GM23338 (cell line): Measurements from ENCODE around the gene CHIC2. TPM values are rescaled to one million over a fixed set of nuclear protein-coding genes. Genes with fewer than 3 reads are reported as not detected.
"Not testable (repeated sequence)": the region's sequence is repeated elsewhere in the genome, so short reads cannot be mapped to it uniquely, and the experiment has no call there.

Experiments used
- ATAC-seq: fragments of 200-7000 bp; cut with Tn5 transposase; 3 replicates; pipeline ENCODE4 v1.9.1; 2020
- DNase-seq: peaks from one replicate; pipeline ENCODE4 v3.0.0-alpha.2; 2015; ENCODE audit warnings: low spot score
- H2AFZ ChIP-seq: fragments of 200-600 bp; sonication (generic); 2 replicates; pipeline ENCODE4 v1.8.0; 2016; ENCODE audit warnings: antibody characterized with exemption, mild to moderate bottlenecking, moderate library complexity
- H3F3A ChIP-seq: fragments of 200-600 bp; sonication (generic); replicated peaks from 2 replicates; pipeline ENCODE4 v1.8.0; 2017; ENCODE audit warnings: antibody characterized with exemption, mixed run types, low read depth
- H3K27ac ChIP-seq: fragments of 200-600 bp; sonication (generic); 2 replicates; pipeline ENCODE4 v1.6.1; 2016; ENCODE audit warnings: low read depth
- H3K27me3 ChIP-seq: fragments of 200-600 bp; sonication (generic); 2 replicates; pipeline ENCODE4 v1.8.0; 2016; ENCODE audit warnings: mild to moderate bottlenecking, mixed run types, moderate library complexity; ENCODE audit not compliant: insufficient read depth
- H3K36me3 ChIP-seq: fragments of 200-600 bp; sonication (generic); 2 replicates; pipeline ENCODE4 v1.8.0; 2016; ENCODE audit warnings: mild to moderate bottlenecking; ENCODE audit not compliant: insufficient read depth
- H3K4me1 ChIP-seq: fragments of 200-600 bp; sonication (generic); 2 replicates; pipeline ENCODE4 v1.8.0; 2016; ENCODE audit warnings: mild to moderate bottlenecking, moderate library complexity; ENCODE audit not compliant: insufficient read depth
- H3K4me2 ChIP-seq: fragments of 200-600 bp; sonication (generic); 2 replicates; pipeline ENCODE4 v1.7.1; 2017; ENCODE audit warnings: mixed run types
- H3K4me3 ChIP-seq: fragments of 200-600 bp; sonication (generic); 2 replicates; pipeline ENCODE4 v1.6.1; 2016; ENCODE audit warnings: mixed run types
- H3K79me2 ChIP-seq: fragments of 200-600 bp; sonication (generic); replicated peaks from 2 replicates; pipeline ENCODE4 v1.8.0; 2017; ENCODE audit warnings: mild to moderate bottlenecking; ENCODE audit not compliant: insufficient read depth
- H3K9me2 ChIP-seq: fragments of 200-600 bp; sonication (generic); 2 replicates; pipeline ENCODE4 v1.8.0; 2017; ENCODE audit not compliant: insufficient read depth
- H4K20me1 ChIP-seq: fragments of 200-600 bp; sonication (generic); replicated peaks from 2 replicates; pipeline ENCODE4 v1.8.0; 2017; ENCODE audit warnings: mild to moderate bottlenecking; ENCODE audit not compliant: insufficient read depth
- H3K27ac Mint-ChIP-seq: 2 replicates; pipeline ENCODE4 v1.8.0; 2020; ENCODE audit warnings: inconsistent platforms, mild to moderate bottlenecking, moderate library complexity, mixed read lengths
- H3K27me3 Mint-ChIP-seq: 3 replicates; pipeline ENCODE4 v1.8.0; 2022; ENCODE audit warnings: low read depth, mild to moderate bottlenecking, moderate library complexity, mixed read lengths, inconsistent platforms; ENCODE audit not compliant: insufficient read depth, poor library complexity
- H3K36me3 Mint-ChIP-seq: 3 replicates; pipeline ENCODE4 v1.8.0; 2021; ENCODE audit warnings: low read depth, mild to moderate bottlenecking, inconsistent platforms, moderate library complexity, mixed read lengths
- H3K4me1 Mint-ChIP-seq: 3 replicates; pipeline ENCODE4 v1.8.0; 2020; ENCODE audit warnings: mild to moderate bottlenecking, inconsistent platforms, mixed read lengths
- H3K4me3 Mint-ChIP-seq: 3 replicates; pipeline ENCODE4 v1.8.0; 2021; ENCODE audit warnings: moderate library complexity, mild to moderate bottlenecking, inconsistent platforms, mixed read lengths
- H3K9me3 Mint-ChIP-seq: 3 replicates; pipeline ENCODE4 v1.8.0; 2020; ENCODE audit warnings: moderate library complexity, mild to moderate bottlenecking, inconsistent platforms, mixed read lengths
- EZH2phosphoT487 ChIP-seq: fragments of 200-600 bp; sonication (generic); IDR thresholded peaks from one replicate; pipeline ENCODE4 v1.8.1; 2018; ENCODE audit warnings: antibody characterized with exemption; ENCODE audit not compliant: unreplicated experiment
- JUNB ChIP-seq: IDR thresholded peaks from one replicate; pipeline ENCODE4 v1.6.1; 2016; ENCODE audit warnings: antibody characterized with exemption; ENCODE audit not compliant: unreplicated experiment
- NANOG ChIP-seq: IDR thresholded peaks from 2 replicates; pipeline ENCODE4 v1.6.1; 2016; ENCODE audit warnings: antibody characterized with exemption, borderline replicate concordance
- REST ChIP-seq: IDR thresholded peaks from one replicate; pipeline ENCODE4 v1.6.1; 2018; ENCODE audit warnings: antibody characterized with exemption; ENCODE audit not compliant: unreplicated experiment
- STAT1 ChIP-seq: IDR thresholded peaks from one replicate; pipeline ENCODE4 v1.6.1; 2016; ENCODE audit warnings: antibody characterized with exemption; ENCODE audit not compliant: unreplicated experiment
- ZNF331 ChIP-seq: fragments of 250-450 bp; sonication (Bioruptor Pico); IDR thresholded peaks from 2 replicates; pipeline ENCODE4 v1.5.0; 2020; ENCODE audit warnings: low read depth, mild to moderate bottlenecking, moderate library complexity
- polyA plus RNA-seq: library from polyadenylated mRNA; unstranded; fragments of >200 nt; fragmentation: Nextera tagmentation; extraction: Ambion mirVana; gene quantifications from 2 replicates; pipeline ENCODE4 v1.2.1, GENCODE V29; 2016
- total RNA-seq: library from RNA; depleted of rRNA; stranded (reverse); fragments of >200 nt; shearing (Covaris generic); gene quantifications from 2 replicates; pipeline ENCODE4 v1.2.3, GENCODE V29; 2014
- TF ChIP-seq, protein P1 (sequence below), 2 experiments: fragments of 200-600 bp in 1 of 2; sonication (generic) in 1 of 2; conservative IDR thresholded peaks; 2 replicates each; pipeline versions ENCODE4 v1.5.1 to v1.6.1; 2016 to 2017; ENCODE audit warnings: antibody characterized with exemption in 2 of 2, low read depth in 2 of 2, mild to moderate bottlenecking in 2 of 2, moderate library complexity in 1 of 2
- TF ChIP-seq, protein P2 (sequence below): IDR thresholded peaks from 2 replicates; pipeline ENCODE4 v1.6.1; 2016; ENCODE audit warnings: antibody characterized with exemption

Gene CHIC2
- total and polyA plus RNA-seq, 2 experiments from 2014 or later = 17.2 to 18.3 TPM

DNA sequence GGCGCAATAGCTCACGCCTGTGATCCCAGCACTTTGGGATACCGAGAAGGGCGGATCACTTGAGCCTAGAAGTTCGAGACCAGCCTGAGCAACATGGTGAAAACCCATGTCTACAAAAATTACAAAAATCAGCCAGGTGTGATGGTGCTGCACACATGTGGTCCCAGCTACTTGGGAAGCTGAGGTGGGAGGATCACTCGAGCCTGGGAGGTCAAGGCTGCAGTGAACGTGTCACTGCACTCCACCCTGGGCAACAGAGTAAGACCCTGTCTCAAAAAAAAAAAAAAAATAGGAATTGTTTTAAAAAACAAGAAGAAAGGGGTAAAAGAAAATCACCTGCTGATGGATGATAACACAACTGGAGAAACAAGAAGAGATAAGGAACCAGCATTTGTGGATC is 38.8 kb downstream of the CHIC2 start (continued):
- no peak for TF ChIP-seq REST
- TF ChIP-seq NANOG = no peak
- TF ChIP-seq, protein P1, sequence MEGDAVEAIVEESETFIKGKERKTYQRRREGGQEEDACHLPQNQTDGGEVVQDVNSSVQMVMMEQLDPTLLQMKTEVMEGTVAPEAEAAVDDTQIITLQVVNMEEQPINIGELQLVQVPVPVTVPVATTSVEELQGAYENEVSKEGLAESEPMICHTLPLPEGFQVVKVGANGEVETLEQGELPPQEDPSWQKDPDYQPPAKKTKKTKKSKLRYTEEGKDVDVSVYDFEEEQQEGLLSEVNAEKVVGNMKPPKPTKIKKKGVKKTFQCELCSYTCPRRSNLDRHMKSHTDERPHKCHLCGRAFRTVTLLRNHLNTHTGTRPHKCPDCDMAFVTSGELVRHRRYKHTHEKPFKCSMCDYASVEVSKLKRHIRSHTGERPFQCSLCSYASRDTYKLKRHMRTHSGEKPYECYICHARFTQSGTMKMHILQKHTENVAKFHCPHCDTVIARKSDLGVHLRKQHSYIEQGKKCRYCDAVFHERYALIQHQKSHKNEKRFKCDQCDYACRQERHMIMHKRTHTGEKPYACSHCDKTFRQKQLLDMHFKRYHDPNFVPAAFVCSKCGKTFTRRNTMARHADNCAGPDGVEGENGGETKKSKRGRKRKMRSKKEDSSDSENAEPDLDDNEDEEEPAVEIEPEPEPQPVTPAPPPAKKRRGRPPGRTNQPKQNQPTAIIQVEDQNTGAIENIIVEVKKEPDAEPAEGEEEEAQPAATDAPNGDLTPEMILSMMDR (conservative IDR thresholded peaks at IDR 0.05; ENCODE audit: low read depth in 2 of 2) = no peak
- no peak for TF ChIP-seq JUNB
- no peak for TF ChIP-seq ZNF331
- TF ChIP-seq, protein P2, sequence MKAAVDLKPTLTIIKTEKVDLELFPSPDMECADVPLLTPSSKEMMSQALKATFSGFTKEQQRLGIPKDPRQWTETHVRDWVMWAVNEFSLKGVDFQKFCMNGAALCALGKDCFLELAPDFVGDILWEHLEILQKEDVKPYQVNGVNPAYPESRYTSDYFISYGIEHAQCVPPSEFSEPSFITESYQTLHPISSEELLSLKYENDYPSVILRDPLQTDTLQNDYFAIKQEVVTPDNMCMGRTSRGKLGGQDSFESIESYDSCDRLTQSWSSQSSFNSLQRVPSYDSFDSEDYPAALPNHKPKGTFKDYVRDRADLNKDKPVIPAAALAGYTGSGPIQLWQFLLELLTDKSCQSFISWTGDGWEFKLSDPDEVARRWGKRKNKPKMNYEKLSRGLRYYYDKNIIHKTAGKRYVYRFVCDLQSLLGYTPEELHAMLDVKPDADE = no peak
- no peak for TF ChIP-seq STAT1
- no peak for TF ChIP-seq EZH2phosphoT487

- not testable (repeated sequence) for H3K27ac Mint-ChIP-seq, H3K4me3 Mint-ChIP-seq, DNase-seq, H3K36me3 Mint-ChIP-seq, H3F3A ChIP-seq, H3K4me2 ChIP-seq, H4K20me1 ChIP-seq, H3K4me3 ChIP-seq, H3K27ac ChIP-seq, H2AFZ ChIP-seq, H3K27me3 Mint-ChIP-seq, ATAC-seq, H3K9me2 ChIP-seq, H3K27me3 ChIP-seq, H3K9me3 Mint-ChIP-seq, H3K36me3 ChIP-seq
- H3K4me1 ChIP-seq = peaks cover 38% of the 10 kb centered on the region
- peaks cover 20% of the 10 kb centered on the region for H3K4me1 Mint-ChIP-seq
- peaks cover 11% of the 10 kb centered on the region; the same call in 1 of the 2 replicates for H3K79me2 ChIP-seq
Observed at GRCh38 chr4:54023019-54023418, 41.4 kb downstream of the CHIC2 start.
